Measurements from ENCODE around the gene CDKN1B.

CDKN1B gene

DNA sequence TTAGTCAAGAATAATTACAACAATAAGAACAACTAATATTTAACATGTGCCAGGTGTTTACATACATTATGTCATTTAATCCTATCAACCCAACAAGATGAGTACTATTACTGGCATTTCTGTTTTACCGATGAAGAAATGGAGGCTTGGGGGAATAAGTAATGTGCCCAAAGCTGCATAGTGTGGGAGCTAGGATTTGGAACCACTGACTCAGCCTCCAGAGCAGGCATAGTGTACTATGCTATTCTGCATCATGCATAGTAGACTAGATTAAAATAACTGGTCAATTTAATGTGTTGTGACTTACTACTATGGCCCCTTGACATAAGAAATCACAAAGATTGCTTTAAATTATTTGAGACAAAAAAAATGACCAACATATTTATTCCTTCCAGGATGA is 30.7 kb upstream of the CDKN1B start:
- TF ChIP-seq, protein P1, sequence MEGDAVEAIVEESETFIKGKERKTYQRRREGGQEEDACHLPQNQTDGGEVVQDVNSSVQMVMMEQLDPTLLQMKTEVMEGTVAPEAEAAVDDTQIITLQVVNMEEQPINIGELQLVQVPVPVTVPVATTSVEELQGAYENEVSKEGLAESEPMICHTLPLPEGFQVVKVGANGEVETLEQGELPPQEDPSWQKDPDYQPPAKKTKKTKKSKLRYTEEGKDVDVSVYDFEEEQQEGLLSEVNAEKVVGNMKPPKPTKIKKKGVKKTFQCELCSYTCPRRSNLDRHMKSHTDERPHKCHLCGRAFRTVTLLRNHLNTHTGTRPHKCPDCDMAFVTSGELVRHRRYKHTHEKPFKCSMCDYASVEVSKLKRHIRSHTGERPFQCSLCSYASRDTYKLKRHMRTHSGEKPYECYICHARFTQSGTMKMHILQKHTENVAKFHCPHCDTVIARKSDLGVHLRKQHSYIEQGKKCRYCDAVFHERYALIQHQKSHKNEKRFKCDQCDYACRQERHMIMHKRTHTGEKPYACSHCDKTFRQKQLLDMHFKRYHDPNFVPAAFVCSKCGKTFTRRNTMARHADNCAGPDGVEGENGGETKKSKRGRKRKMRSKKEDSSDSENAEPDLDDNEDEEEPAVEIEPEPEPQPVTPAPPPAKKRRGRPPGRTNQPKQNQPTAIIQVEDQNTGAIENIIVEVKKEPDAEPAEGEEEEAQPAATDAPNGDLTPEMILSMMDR (IDR thresholded peaks at IDR 0.05; ENCODE audit: insufficient read depth, low read depth, low read length, missing control alignments), result no peak

DNA sequence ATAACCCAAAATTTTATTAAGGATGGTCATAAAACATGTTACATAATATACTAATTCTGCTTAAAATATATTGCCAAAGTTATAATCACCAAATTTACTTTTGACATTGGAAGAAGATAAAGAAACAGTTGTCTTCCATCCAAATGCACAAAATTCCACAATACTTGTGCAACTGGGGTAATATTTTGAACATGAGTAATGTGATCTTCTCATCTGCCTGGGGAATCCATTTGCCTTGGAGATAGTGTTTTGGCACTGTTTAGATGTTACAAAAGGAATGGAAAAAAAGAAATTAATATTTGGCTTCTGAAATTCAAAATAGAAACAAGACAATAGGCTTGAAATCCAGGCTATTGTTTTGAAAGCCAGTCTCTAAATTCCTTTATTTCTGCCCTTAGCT is 30.2 kb upstream of the CDKN1B start:
- DNase-seq (ENCODE audit: low read depth), result no peak
- no peak overlapping the region for H3K4me3 ChIP-seq (ENCODE audit: low read depth, low read length)
- TF ChIP-seq, protein P1 (IDR thresholded peaks at IDR 0.05; ENCODE audit: insufficient read depth, low read depth, low read length, missing control alignments), result no peak

More for the DNA sequence above, 30.7 kb upstream of the CDKN1B start:
- DNase-seq (ENCODE audit: low read depth), result no peak
- H3K4me3 ChIP-seq (ENCODE audit: low read depth, low read length), result no peak overlapping the region

DNA sequence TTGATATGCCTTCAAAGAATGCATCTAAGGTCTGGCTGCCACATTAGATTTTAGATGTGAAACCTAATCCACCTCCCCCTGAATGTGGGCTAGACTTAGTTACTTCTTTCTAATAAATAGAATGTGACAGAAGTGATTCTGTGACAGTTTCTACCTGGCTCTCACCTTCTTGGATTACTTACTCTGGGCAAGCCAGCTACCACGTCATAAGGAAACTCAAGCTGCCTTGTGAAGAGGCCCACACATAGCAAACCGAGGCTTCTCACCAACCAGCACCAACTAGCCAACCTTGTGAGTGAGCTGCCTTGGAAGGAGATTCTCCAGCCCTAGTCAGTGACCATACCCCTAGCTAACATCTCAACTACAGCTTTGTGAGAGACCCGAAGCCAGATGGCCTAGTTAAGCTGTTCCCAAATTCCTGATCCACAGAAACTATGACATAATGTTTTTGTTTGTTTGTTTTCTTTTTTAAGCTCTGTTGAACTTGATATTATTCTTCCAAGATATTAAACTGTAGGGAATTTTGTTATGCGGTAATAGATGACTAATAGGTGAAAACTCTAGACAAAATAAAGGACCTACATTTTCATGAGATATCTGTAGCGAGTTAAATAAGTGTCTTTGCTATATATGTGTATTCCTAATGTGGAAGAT is 27.4 kb upstream of the CDKN1B start:
- TF ChIP-seq, protein P1 (IDR thresholded peaks at IDR 0.05; ENCODE audit: insufficient read depth, low read depth, low read length, missing control alignments), result no peak
- no peak overlapping the region for H3K4me3 ChIP-seq (ENCODE audit: low read depth, low read length)
- DNase-seq (ENCODE audit: low read depth), result peak; percentile 75

DNA sequence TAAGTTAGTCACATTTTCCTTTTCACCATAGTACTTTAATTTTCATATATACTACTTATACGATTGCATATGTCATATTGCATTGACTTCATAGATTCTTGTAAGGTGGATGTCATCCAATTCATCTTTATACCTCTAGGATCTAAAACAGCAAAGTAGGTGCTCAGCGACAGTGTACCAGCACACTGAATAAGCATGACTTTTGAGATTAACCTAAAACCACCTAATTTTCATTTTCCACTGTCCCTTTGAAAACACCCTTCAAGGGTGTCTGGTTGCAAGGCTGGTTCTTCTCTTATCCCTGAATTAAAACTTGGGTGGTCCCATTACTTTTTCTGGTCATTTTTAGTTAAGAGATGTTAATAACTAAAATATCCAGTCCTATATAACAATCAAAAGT is 25.6 kb upstream of the CDKN1B start:
- no peak overlapping the region for H3K4me3 ChIP-seq (ENCODE audit: low read depth, low read length)
- TF ChIP-seq, protein P1 (IDR thresholded peaks at IDR 0.05; ENCODE audit: insufficient read depth, low read depth, low read length, missing control alignments), result no peak
- no peak for DNase-seq (ENCODE audit: low read depth)

DNA sequence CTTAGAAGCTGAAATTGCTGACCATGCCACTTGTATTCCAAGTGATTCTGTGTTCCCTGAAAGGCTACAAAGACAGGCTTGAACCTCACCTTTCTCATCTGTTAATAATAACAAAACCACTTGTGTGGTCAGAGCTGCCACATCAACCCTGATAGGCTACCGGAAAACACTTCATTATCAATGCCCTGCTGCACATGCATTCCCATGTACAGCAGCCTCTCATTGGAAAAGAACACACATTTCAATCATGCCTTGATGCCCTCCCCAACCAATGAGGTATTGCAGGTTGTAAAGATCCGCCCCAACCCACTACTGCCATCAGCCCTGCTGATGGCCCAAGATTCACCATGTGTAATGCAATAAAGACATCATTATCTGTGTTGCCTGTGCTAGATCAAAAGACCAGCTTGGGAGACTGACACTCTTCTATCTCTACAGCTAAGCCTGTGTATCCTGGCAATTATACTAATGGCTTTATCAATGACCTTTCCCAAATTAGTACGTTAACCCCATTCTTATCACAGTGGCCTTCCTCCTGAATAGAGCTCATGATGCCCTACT is 24.0 kb upstream of the CDKN1B start:
- TF ChIP-seq, protein P1 (IDR thresholded peaks at IDR 0.05; ENCODE audit: insufficient read depth, low read depth, low read length, missing control alignments), result no peak
- H3K4me3 ChIP-seq (ENCODE audit: low read depth, low read length), result no peak overlapping the region
- peak; percentile 77 for DNase-seq (ENCODE audit: low read depth)

DNA sequence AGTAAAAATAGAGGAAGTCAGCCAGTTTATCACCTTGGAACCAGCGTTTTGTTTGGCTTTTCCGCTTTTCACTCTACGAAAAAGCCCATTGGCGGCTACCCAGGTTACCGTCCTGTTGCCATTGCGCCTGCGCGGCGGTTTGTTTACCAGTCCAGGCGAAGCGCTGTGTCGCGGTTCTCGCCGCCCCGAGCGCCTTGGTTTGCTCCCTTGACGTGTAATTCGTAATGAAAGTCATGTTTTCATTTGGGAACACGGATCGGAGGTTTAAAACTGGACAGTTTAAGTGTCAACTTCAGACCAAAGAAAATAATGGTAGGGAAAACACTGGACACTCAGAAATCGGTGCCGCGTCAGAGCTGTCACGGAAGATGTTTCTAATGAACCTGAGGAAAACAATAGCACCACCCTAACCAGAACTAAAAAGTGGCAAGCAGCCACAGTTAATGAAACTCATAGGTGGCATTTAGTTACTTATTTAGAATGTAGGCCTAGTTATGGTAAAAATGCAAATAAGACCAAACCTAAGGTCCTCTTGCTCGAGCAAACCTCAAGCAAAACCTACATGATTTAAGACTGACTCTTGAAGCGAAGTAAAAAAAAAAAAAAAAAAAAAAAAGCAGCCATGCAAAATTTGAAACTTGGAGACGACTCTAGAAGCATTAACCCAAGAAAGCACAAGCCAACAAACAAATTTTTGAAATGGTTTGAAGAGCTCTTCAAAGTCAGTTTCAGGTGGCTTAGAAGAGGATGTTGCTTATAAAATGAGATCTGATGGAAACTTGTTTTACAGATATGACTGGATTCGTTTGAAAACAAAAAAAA is 20.4 kb upstream of the CDKN1B start:
- peak; percentile 96 for DNase-seq (ENCODE audit: low read depth)
- peak overlapping the region; percentile 83 for H3K4me3 ChIP-seq (ENCODE audit: low read depth, low read length)
- TF ChIP-seq, protein P1 (IDR thresholded peaks at IDR 0.05; ENCODE audit: insufficient read depth, low read depth, low read length, missing control alignments), result no peak

All from GM12865 (cell line).